H1 (cell line): Measurements from ENCODE around the gene WDFY4. TPM values are rescaled to one million over a fixed set of nuclear protein-coding genes. Genes with fewer than 3 reads are reported as not detected.

Source experiments
- BACH1 ChIP-seq: IDR thresholded peaks from 2 replicates; pipeline ENCODE4 v1.6.1; 2012; ENCODE audit warnings: low read length, improper control_type of control experiment
- POLR2A ChIP-seq, 2 experiments: IDR thresholded peaks; 1 replicate in 1 of 2; 2 replicates in 1 of 2; pipeline ENCODE4 v1.6.1; 2011; ENCODE audit warnings: low read depth in 2 of 2, low read length in 2 of 2, mild to moderate bottlenecking in 2 of 2; ENCODE audit errors: control extremely low read depth in 1 of 2
- polyA plus RNA-seq, 7 experiments: library from polyadenylated mRNA; depleted of rRNA in 3 of 7; stranded (reverse) in 5 of 7; unstranded in 2 of 7; fragments of >200 nt in 5 of 7; fragments of 200-250 nt in 2 of 7; gene quantifications; 1 replicate in 5 of 7; 2 replicates in 1 of 7; 4 replicates in 1 of 7; pipeline versions ENCODE4 v1.2.1 to v1.2.3, GENCODE V29; 2011 to 2013; ENCODE audit warnings: missing spikeins in 2 of 7, mixed read lengths in 2 of 7
- total RNA-seq: library from RNA; stranded (reverse); fragmentation: NEBNext Ultra II Directional; extraction: Animal tissue kit (Norgen Biotek cat#: 25700); gene quantifications from 2 replicates; pipeline ENCODE4 v1.2.1, GENCODE V29; 2021

The WDFY4 gene
- total and polyA plus RNA-seq, 2 of the 8 experiments (the other 6 are each of a cell fraction or from before 2014, with no cell fraction given) = not detected

- TF ChIP-seq POLR2A (IDR thresholded peaks at IDR 0.05; ENCODE audit: control extremely low read depth in 1 of 2, low read depth in 2 of 2, low read length in 2 of 2) (no peak), BACH1 (no peak)
Measured at GRCh38 chr10:49001402-49001801, 316.7 kb downstream of the WDFY4 start (continued).
